Upper lobe of left lung (tissue), 4 donors: ENCODE measurements around the gene RELCH.

ENCODE experiments used
- POLR2A ChIP-seq, 4 donors: fragments of 450-650 bp; IDR thresholded peaks; one replicate each; pipeline ENCODE4 v1.5.1; 2016 to 2017; ENCODE audit warnings: antibody characterized with exemption in 4 of 4, mild to moderate bottlenecking in 2 of 4
- POLR2AphosphoS5 ChIP-seq, 2 donors: sonication (generic); formaldehyde crosslinking; IDR thresholded peaks; one replicate each; pipeline ENCODE4 v1.5.1; 2017; ENCODE audit warnings: antibody characterized with exemption in 2 of 2
- TF ChIP-seq, protein P1 (sequence below), 6 experiments: fragments of 450-650 bp in 4 of 6; fragments of 200-600 bp in 2 of 6; sonication (generic) in 2 of 6; IDR thresholded peaks; one replicate each; pipeline ENCODE4 v1.5.1; 2016 to 2019; ENCODE audit warnings: antibody characterized with exemption in 6 of 6

DNA sequence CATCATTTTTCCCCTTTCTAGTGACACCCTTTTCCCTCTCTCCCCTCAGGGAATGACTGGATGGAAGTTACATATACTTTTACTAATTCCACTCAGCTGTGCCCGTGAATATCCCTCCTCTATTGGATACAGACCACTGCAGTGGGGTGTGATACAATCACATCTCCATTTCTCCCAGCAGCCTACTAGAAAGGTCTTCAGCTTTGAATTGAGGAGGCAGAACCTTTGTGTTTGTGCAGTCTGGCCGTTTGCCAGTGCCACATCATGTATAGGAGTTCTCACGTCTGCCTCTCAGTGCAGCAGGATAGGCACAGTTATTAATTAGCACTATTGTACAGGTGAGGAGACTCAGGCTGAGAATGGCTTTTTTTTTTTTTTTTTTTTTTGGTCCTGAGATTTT is 154.4 kb downstream of the RELCH start:
- TF ChIP-seq POLR2A (IDR thresholded peaks at IDR 0.05) (no peak), POLR2AphosphoS5 (IDR thresholded peaks at IDR 0.05) (no peak)
- TF ChIP-seq, protein P1, sequence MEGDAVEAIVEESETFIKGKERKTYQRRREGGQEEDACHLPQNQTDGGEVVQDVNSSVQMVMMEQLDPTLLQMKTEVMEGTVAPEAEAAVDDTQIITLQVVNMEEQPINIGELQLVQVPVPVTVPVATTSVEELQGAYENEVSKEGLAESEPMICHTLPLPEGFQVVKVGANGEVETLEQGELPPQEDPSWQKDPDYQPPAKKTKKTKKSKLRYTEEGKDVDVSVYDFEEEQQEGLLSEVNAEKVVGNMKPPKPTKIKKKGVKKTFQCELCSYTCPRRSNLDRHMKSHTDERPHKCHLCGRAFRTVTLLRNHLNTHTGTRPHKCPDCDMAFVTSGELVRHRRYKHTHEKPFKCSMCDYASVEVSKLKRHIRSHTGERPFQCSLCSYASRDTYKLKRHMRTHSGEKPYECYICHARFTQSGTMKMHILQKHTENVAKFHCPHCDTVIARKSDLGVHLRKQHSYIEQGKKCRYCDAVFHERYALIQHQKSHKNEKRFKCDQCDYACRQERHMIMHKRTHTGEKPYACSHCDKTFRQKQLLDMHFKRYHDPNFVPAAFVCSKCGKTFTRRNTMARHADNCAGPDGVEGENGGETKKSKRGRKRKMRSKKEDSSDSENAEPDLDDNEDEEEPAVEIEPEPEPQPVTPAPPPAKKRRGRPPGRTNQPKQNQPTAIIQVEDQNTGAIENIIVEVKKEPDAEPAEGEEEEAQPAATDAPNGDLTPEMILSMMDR (IDR thresholded peaks at IDR 0.05) = no peak
